Caco-2 (cell line): ENCODE measurements around the gene GALNT17. TPM values are rescaled to one million over a fixed set of nuclear protein-coding genes. Genes with fewer than 3 reads are reported as not detected.

Source experiments
- BruUV-seq: library from RNA; stranded (reverse); fragments of 400-500 nt; replicated peaks from 2 replicates; lab custom pipeline; 2021; lab: Mats Ljungman, UMichigan
- CTCF ChIA-PET: fragments of 300-600 bp; sonication (Branson Sonifier 250); formaldehyde crosslinking; loops from one replicate; lab custom pipeline; 2022; ENCODE audit warnings: antibody characterized with exemption; lab: Charles Lee
- POLR2A ChIA-PET: fragments of 300-600 bp; sonication (Branson Sonifier 250); formaldehyde crosslinking; loops from one replicate; lab custom pipeline; 2022; ENCODE audit warnings: antibody characterized with exemption; lab: Charles Lee
- DNase-seq, 2 experiments: peaks; one replicate each; pipeline versions ENCODE4 v3.0.0 to v3.0.0-alpha.2; 2020 to 2022
- H3K27me3 ChIP-seq: replicated peaks from 2 replicates; pipeline ENCODE4 v1.6.0; 2011; ENCODE audit warnings: low read length; ENCODE audit not compliant: control insufficient read depth, insufficient read depth
- H3K36me3 ChIP-seq: 2 replicates; pipeline ENCODE4 v1.5.1; 2011; ENCODE audit warnings: low read length; ENCODE audit not compliant: control insufficient read depth, insufficient read depth
- H3K4me1 ChIP-seq: fragments of 250-450 bp; sonication (Bioruptor Pico); 2 replicates; pipeline ENCODE4 v1.5.1; 2020; ENCODE audit warnings: mild to moderate bottlenecking
- H3K4me3 ChIP-seq: 2 replicates; pipeline ENCODE4 v1.5.1; 2011; ENCODE audit warnings: low read depth, mild to moderate bottlenecking, control low read depth, low read length
- H3K9me3 ChIP-seq: fragments of 250-450 bp; sonication (Bioruptor Pico); 2 replicates; pipeline ENCODE4 v1.5.1; 2020; ENCODE audit warnings: mild to moderate bottlenecking, moderate library complexity
- H3K27ac Mint-ChIP-seq: one replicate; pipeline ENCODE4 v1.8.0; 2022; ENCODE audit warnings: mixed read lengths; ENCODE audit not compliant: unreplicated experiment
- H3K27me3 Mint-ChIP-seq: one replicate; pipeline ENCODE4 v1.8.0; 2022; ENCODE audit warnings: mixed read lengths; ENCODE audit not compliant: insufficient read depth, unreplicated experiment
- H3K36me3 Mint-ChIP-seq: one replicate; pipeline ENCODE4 v1.8.0; 2022; ENCODE audit warnings: mild to moderate bottlenecking, mixed read lengths; ENCODE audit not compliant: insufficient read depth, unreplicated experiment
- H3K4me1 Mint-ChIP-seq: one replicate; pipeline ENCODE4 v1.8.0; 2022; ENCODE audit warnings: low read depth, mixed read lengths; ENCODE audit not compliant: unreplicated experiment
- H3K4me3 Mint-ChIP-seq: one replicate; pipeline ENCODE4 v1.8.0; 2022; ENCODE audit warnings: mild to moderate bottlenecking, moderate library complexity, mixed read lengths; ENCODE audit not compliant: unreplicated experiment
- H3K9me3 Mint-ChIP-seq: one replicate; pipeline ENCODE4 v1.8.0; 2022; ENCODE audit warnings: mixed read lengths; ENCODE audit not compliant: unreplicated experiment
- CTCF ChIP-seq, 2 experiments: fragments of 200-600 bp in 1 of 2; IDR thresholded peaks; 1 replicate in 1 of 2; 2 replicates in 1 of 2; pipeline versions ENCODE4 v1.5.1 to v1.8.0; 2011 to 2022; ENCODE audit warnings: antibody characterized with exemption in 1 of 2, control low read depth in 1 of 2, inconsistent platforms in 1 of 2, low read depth in 1 of 2, low read length in 1 of 2, mild to moderate bottlenecking in 1 of 2, moderate library complexity in 1 of 2; ENCODE audit not compliant: insufficient read depth in 1 of 2, severe bottlenecking in 1 of 2, unreplicated experiment in 1 of 2
- intact Hi-C: fragments of 100-400 bp; cut with micrococcal nuclease; formaldehyde crosslinking; loops from one replicate; pipeline ENCODE4 v1.10.0; 2022; ENCODE audit not compliant: unreplicated experiment
- total RNA-seq: library from RNA; stranded (reverse); gene quantifications from 2 replicates; pipeline ENCODE4 v1.2.3, GENCODE V29; 2022

The GALNT17 gene
- total RNA-seq, 1 experiment from 2014 or later: not detected

- H3K9me3 ChIP-seq: no peaks in the 10 kb centered on the region
- H3K36me3 Mint-ChIP-seq: no peaks in the 10 kb centered on the region
- TF ChIP-seq CTCF (IDR thresholded peaks at IDR 0.05; ENCODE audit: insufficient read depth in 1 of 2, low read depth in 1 of 2, low read length in 1 of 2, severe bottlenecking in 1 of 2, unreplicated experiment in 1 of 2): no peak
- no peaks in the 10 kb centered on the region for H3K4me1 Mint-ChIP-seq
- peaks cover 4% of the 10 kb centered on the region for H3K27me3 Mint-ChIP-seq
- POLR2A ChIA-PET: no interaction called here
- no peaks in the 10 kb centered on the region for H3K36me3 ChIP-seq
- CTCF ChIA-PET: no interaction called here
- DNase-seq: no peak
- intact Hi-C loops: no loop called here
- no TSS peak for BruUV-seq
- H3K9me3 Mint-ChIP-seq: peaks cover 10% of the 10 kb centered on the region
- no peaks in the 10 kb centered on the region for H3K4me1 ChIP-seq
- no peak overlapping the region for H3K27ac Mint-ChIP-seq
- H3K27me3 ChIP-seq: no peaks in the 10 kb centered on the region
- H3K4me3 ChIP-seq: no peak overlapping the region
- no peak overlapping the region for H3K4me3 Mint-ChIP-seq
Observed at GRCh38 chr7:71422104-71422503, 290.2 kb downstream of the GALNT17 start.

GRCh38 chr7:71424166-71425035 lies 292.5 kb downstream of the GALNT17 start:
- Mint-ChIP-seq H3K36me3 (no peaks in the 10 kb centered on the region), H3K27ac (no peak overlapping the region), H3K27me3 (no peaks in the 10 kb centered on the region), H3K4me3 (no peak overlapping the region), H3K4me1 (no peaks in the 10 kb centered on the region), H3K9me3 (peaks cover 5% of the 10 kb centered on the region)
- CTCF ChIA-PET: no interaction called here
- TF ChIP-seq CTCF (IDR thresholded peaks at IDR 0.05; ENCODE audit: insufficient read depth in 1 of 2, low read depth in 1 of 2, low read length in 1 of 2, severe bottlenecking in 1 of 2, unreplicated experiment in 1 of 2): no peak
- POLR2A ChIA-PET: no interaction called here
- intact Hi-C loops: no loop called here
- Histone ChIP-seq H3K4me3 (no peak overlapping the region), H3K36me3 (no peaks in the 10 kb centered on the region), H3K9me3 (no peaks in the 10 kb centered on the region), H3K27me3 (no peaks in the 10 kb centered on the region), H3K4me1 (no peaks in the 10 kb centered on the region)
- BruUV-seq: no TSS peak
- no peak for DNase-seq

- intact Hi-C loops: no loop called here
- H3K4me3 Mint-ChIP-seq: no peak overlapping the region
Observed at GRCh38 chr7:71429083-71429482, 297.1 kb downstream of the GALNT17 start.

More at GRCh38 chr7:71429083-71429482, 297.1 kb downstream of the GALNT17 start:
- Histone ChIP-seq H3K27me3 (no peaks in the 10 kb centered on the region), H3K4me3 (no peak overlapping the region), H3K36me3 (no peaks in the 10 kb centered on the region), H3K9me3 (no peaks in the 10 kb centered on the region), H3K4me1 (no peaks in the 10 kb centered on the region)
- no peak for TF ChIP-seq CTCF (IDR thresholded peaks at IDR 0.05; ENCODE audit: insufficient read depth in 1 of 2, low read depth in 1 of 2, low read length in 1 of 2, severe bottlenecking in 1 of 2, unreplicated experiment in 1 of 2)
- H3K9me3 Mint-ChIP-seq: no peaks in the 10 kb centered on the region
- no peaks in the 10 kb centered on the region for H3K4me1 Mint-ChIP-seq
- POLR2A ChIA-PET: no interaction called here
- no TSS peak for BruUV-seq
- DNase-seq: no peak
- CTCF ChIA-PET: no interaction called here
- no peaks in the 10 kb centered on the region for H3K27me3 Mint-ChIP-seq
- H3K36me3 Mint-ChIP-seq: no peaks in the 10 kb centered on the region
- no peak overlapping the region for H3K27ac Mint-ChIP-seq
